ENCODE data around the gene SLC13A5. TPM values are rescaled to one million over a fixed set of nuclear protein-coding genes. Genes with fewer than 3 reads are reported as not detected.

SLC13A5 gene
- total RNA-seq, 1 experiment from 2014 or later, result 0.92 TPM

DNA sequence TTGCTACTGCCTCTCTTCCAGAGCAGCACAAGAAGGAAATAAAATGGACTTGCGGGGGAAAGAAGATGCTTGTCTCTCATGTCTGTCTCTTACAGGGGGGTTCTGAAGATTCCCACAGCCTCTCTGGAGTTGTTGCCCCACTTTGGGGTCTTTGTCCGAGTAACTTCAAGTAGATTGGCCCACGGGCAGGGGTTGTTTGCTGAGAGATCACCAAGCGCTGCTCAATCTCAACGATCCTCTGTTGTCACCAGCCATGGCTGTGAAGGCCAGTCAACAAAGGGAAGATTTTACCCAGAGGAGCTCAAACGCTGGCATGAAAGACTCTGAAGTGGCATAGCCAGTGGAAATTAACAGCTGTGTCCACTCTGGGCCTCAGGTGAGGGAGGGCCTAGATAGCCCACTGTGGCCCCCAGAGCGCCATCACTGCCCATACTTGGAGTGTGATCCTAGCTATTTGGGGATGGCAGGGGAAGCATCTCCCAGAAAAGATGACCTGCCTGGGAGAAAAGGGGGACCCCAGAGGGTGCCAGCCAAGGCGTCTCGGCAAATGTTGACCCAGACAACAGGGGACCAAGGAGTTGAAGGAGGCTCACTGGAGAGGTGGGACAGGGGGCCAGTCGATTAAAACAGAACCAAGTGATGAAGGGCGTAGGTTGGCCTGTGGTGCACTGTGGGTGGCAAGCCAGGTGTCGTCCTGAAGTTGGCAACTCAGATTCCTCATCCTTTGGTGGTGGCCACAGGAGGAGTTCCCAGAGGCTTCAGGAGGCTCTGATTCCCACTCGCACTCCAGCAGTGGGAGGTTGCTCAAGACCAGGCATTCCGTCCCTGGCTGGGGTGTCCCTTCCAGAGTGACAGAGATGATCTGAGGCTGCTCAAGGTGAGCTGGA is 28.0 kb downstream of the SLC13A5 start:
- CTCF ChIA-PET, result no interaction called here
- H3K4me3 ChIP-seq, result no peak overlapping the region

DNA sequence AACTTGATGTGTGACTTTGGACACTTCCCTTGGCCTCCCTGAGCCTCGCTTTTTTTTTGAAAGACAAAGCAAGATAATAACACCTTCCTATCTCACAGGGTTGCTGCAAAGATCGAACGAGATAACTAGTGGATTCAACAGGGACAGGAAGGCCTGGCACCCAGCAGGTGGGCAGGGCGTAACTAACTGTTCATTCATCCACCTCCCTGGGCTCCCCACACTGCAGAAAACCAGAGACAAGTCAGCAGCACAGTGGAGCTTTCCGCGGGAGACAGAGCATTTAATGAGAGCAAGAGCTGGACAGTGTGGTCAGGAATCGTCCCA is 28.7 kb downstream of the SLC13A5 start:
- Histone ChIP-seq H3K9me3 (ENCODE audit: insufficient read depth, low read depth) (no peaks in the 10 kb centered on the region), H3K27me3 (ENCODE audit: insufficient read depth, low read depth) (no peaks in the 10 kb centered on the region), H2AFZ (no peak overlapping the region), H3K36me3 (ENCODE audit: low read depth) (no peaks in the 10 kb centered on the region), H4K20me1 (ENCODE audit: insufficient read depth) (no peaks in the 10 kb centered on the region), H3K79me2 (ENCODE audit: low read depth) (no peaks in the 10 kb centered on the region), H3K4me2 (no peak overlapping the region), H3K4me3 (no peak overlapping the region), H3K27ac (no peak overlapping the region), H3F3A (ENCODE audit: insufficient read depth, low read depth) (no peaks in the 10 kb centered on the region), H3K4me1 (replicated peaks; ENCODE audit: insufficient read depth) (no peaks in the 10 kb centered on the region), H3K9me2 (ENCODE audit: insufficient read depth) (no peaks in the 10 kb centered on the region)
- no TSS peak for BruUV-seq (replicated peaks)
- ChIA-PET CTCF (no interaction called here), POLR2A (ENCODE audit: unreplicated experiment) (no interaction called here)
- intact Hi-C loops (cut with micrococcal nuclease; ENCODE audit: unreplicated experiment), result no loop called here
- no peak for TF ChIP-seq EZH2 (IDR thresholded peaks at IDR 0.05; ENCODE audit: low read depth)
- TF ChIP-seq, protein P1, sequence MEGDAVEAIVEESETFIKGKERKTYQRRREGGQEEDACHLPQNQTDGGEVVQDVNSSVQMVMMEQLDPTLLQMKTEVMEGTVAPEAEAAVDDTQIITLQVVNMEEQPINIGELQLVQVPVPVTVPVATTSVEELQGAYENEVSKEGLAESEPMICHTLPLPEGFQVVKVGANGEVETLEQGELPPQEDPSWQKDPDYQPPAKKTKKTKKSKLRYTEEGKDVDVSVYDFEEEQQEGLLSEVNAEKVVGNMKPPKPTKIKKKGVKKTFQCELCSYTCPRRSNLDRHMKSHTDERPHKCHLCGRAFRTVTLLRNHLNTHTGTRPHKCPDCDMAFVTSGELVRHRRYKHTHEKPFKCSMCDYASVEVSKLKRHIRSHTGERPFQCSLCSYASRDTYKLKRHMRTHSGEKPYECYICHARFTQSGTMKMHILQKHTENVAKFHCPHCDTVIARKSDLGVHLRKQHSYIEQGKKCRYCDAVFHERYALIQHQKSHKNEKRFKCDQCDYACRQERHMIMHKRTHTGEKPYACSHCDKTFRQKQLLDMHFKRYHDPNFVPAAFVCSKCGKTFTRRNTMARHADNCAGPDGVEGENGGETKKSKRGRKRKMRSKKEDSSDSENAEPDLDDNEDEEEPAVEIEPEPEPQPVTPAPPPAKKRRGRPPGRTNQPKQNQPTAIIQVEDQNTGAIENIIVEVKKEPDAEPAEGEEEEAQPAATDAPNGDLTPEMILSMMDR (conservative IDR thresholded peaks at IDR 0.05), result no peak
- peak in 1 of 2 experiments; percentile 5 for DNase-seq

More for the DNA sequence above, 28.0 kb downstream of the SLC13A5 start:
- no peak overlapping the region for H3K4me2 ChIP-seq
- H3F3A ChIP-seq (ENCODE audit: insufficient read depth, low read depth), result no peaks in the 10 kb centered on the region
- no peaks in the 10 kb centered on the region for H4K20me1 ChIP-seq (ENCODE audit: insufficient read depth)
- POLR2A ChIA-PET (ENCODE audit: unreplicated experiment), result no interaction called here
- TF ChIP-seq, protein P1 (conservative IDR thresholded peaks at IDR 0.05), result no peak
- no peak for TF ChIP-seq EZH2 (IDR thresholded peaks at IDR 0.05; ENCODE audit: low read depth)
- intact Hi-C loops (cut with micrococcal nuclease; ENCODE audit: unreplicated experiment), result no loop called here
- H3K9me2 ChIP-seq (ENCODE audit: insufficient read depth), result no peaks in the 10 kb centered on the region
- no peaks in the 10 kb centered on the region for H3K4me1 ChIP-seq (replicated peaks; ENCODE audit: insufficient read depth)
- no peaks in the 10 kb centered on the region for H3K27me3 ChIP-seq (ENCODE audit: insufficient read depth, low read depth)
- DNase-seq, result peak in 1 of 2 experiments; percentile 21
- H3K79me2 ChIP-seq (ENCODE audit: low read depth), result no peaks in the 10 kb centered on the region
- BruUV-seq (replicated peaks), result no TSS peak
- no peaks in the 10 kb centered on the region for H3K36me3 ChIP-seq (ENCODE audit: low read depth)
- no peak overlapping the region for H2AFZ ChIP-seq
- H3K9me3 ChIP-seq (ENCODE audit: insufficient read depth, low read depth), result no peaks in the 10 kb centered on the region
- no peak overlapping the region for H3K27ac ChIP-seq

DNA sequence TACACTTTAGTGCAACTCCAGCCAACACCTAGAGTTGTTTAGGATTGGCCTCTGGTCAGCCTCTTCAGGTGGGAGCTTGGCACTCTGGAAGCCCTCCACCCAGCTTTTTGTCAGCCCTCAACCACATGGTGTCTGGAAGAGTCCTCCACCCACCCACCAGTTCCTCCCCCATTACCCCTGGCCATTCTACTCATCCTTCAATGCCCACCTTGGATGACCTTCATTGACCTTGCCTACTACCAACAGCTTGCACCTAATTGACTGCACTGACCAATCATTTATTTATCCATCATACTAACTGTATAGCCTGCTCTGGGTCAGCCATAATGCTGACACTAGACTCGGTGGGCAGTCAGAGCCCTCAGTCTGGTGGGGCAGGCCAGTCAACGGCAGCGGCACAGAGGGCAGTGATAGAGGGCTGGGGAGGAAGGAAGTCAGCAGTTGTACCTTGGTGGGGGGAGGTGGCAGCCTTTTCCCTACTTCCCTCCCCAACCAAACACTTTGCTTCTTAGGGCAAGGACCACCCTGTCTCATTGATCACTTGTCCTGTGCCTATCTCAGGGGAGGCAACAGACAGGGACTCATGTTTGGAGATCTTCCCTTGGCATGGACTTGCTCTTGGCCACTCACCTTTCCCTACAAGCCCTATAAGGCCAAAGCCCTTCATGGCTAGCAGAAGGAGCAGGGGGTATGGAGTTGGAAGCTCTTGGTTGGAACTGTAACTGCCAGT is 29.3 kb downstream of the SLC13A5 start:
- intact Hi-C loops (cut with micrococcal nuclease; ENCODE audit: unreplicated experiment), result no loop called here
- BruUV-seq (replicated peaks), result no TSS peak
- H3K9me2 ChIP-seq (ENCODE audit: insufficient read depth), result no peaks in the 10 kb centered on the region
- no peak overlapping the region for H2AFZ ChIP-seq
- POLR2A ChIA-PET (ENCODE audit: unreplicated experiment), result no interaction called here
- H3K4me3 ChIP-seq, result no peak overlapping the region
- TF ChIP-seq, protein P1 (conservative IDR thresholded peaks at IDR 0.05), result no peak
- no peak for TF ChIP-seq EZH2 (IDR thresholded peaks at IDR 0.05; ENCODE audit: low read depth)
- no peaks in the 10 kb centered on the region for H3F3A ChIP-seq (ENCODE audit: insufficient read depth, low read depth)
- H3K4me2 ChIP-seq, result no peak overlapping the region
- CTCF ChIA-PET, result no interaction called here
- H3K27ac ChIP-seq, result no peak overlapping the region
- no peaks in the 10 kb centered on the region for H3K4me1 ChIP-seq (replicated peaks; ENCODE audit: insufficient read depth)
- peak in 1 of 2 experiments; percentile 31 for DNase-seq
- no peaks in the 10 kb centered on the region for H3K36me3 ChIP-seq (ENCODE audit: low read depth)
- H4K20me1 ChIP-seq (ENCODE audit: insufficient read depth), result no peaks in the 10 kb centered on the region
- H3K79me2 ChIP-seq (ENCODE audit: low read depth), result no peaks in the 10 kb centered on the region
- H3K9me3 ChIP-seq (ENCODE audit: insufficient read depth, low read depth), result no peaks in the 10 kb centered on the region
- no peaks in the 10 kb centered on the region for H3K27me3 ChIP-seq (ENCODE audit: insufficient read depth, low read depth)
